RWPE2 (cell line): ENCODE data around the gene ADAM8.
A peak's percentile ranks its signal among the peaks of the same experiment; 100 is the strongest.

ENCODE experiments used
- ATAC-seq: fragments of 200-7000 bp; cut with Tn5 transposase; 3 replicates; pipeline ENCODE4 v1.9.1; 2021; ENCODE audit warnings: low read depth
- DNase-seq: peaks from one replicate; pipeline ENCODE4 v3.0.0-alpha.2; 2020; ENCODE audit warnings: low spot score
- H3K27ac ChIP-seq: fragments of 450-650 bp; 2 replicates; pipeline ENCODE4 v1.5.1; 2017; ENCODE audit warnings: mild to moderate bottlenecking; ENCODE audit not compliant: poor library complexity, severe bottlenecking
- H3K27me3 ChIP-seq: fragments of 250-450 bp; sonication (Bioruptor Pico); 2 replicates; pipeline ENCODE4 v1.5.1; 2021; ENCODE audit warnings: mild to moderate bottlenecking, moderate library complexity; ENCODE audit not compliant: insufficient read depth, poor library complexity, severe bottlenecking
- H3K36me3 ChIP-seq: fragments of 250-450 bp; sonication (Bioruptor Pico); 2 replicates; pipeline ENCODE4 v1.5.1; 2020; ENCODE audit warnings: low read depth, mild to moderate bottlenecking, moderate library complexity
- H3K4me1 ChIP-seq: fragments of 250-450 bp; sonication (Bioruptor Pico); 2 replicates; pipeline ENCODE4 v1.5.1; 2021; ENCODE audit warnings: mild to moderate bottlenecking, moderate library complexity; ENCODE audit not compliant: insufficient read depth, poor library complexity, severe bottlenecking
- H3K4me3 ChIP-seq: fragments of 250-450 bp; sonication (Bioruptor Pico); 2 replicates; pipeline ENCODE4 v1.5.1; 2021; ENCODE audit warnings: mild to moderate bottlenecking, moderate library complexity; ENCODE audit not compliant: severe bottlenecking
- H3K9me3 ChIP-seq: fragments of 250-450 bp; sonication (Bioruptor Pico); 2 replicates; pipeline ENCODE4 v1.5.1; 2021; ENCODE audit warnings: mild to moderate bottlenecking, moderate library complexity; ENCODE audit not compliant: severe bottlenecking
- CTCF ChIP-seq: fragments of 450-650 bp; IDR thresholded peaks from one replicate; pipeline ENCODE4 v1.5.1; 2017; ENCODE audit warnings: mild to moderate bottlenecking, moderate library complexity; ENCODE audit not compliant: poor library complexity, severe bottlenecking

Gene ADAM8

GRCh38 chr10:133292919-133293809, 16.5 kb upstream of the ADAM8 start:
- Histone ChIP-seq H3K27me3 (no peaks in the 10 kb centered on the region), H3K4me1 (peaks cover 14% of the 10 kb centered on the region), H3K27ac (peak overlapping the region; percentile 70), H3K36me3 (peaks cover 68% of the 10 kb centered on the region), H3K9me3 (no peaks in the 10 kb centered on the region), H3K4me3 (no peak overlapping the region)
- peak; percentile 86 for ATAC-seq
- no peak for DNase-seq
- no peak for TF ChIP-seq CTCF

GRCh38 chr10:133289761-133290160, 13.1 kb upstream of the ADAM8 start:
- no peak overlapping the region for H3K27ac ChIP-seq
- H3K27me3 ChIP-seq = no peaks in the 10 kb centered on the region
- TF ChIP-seq CTCF = no peak
- H3K36me3 ChIP-seq = peaks cover 76% of the 10 kb centered on the region
- DNase-seq (no peak), ATAC-seq (no peak)
- no peaks in the 10 kb centered on the region for H3K9me3 ChIP-seq
- H3K4me3 ChIP-seq = no peak overlapping the region
- H3K4me1 ChIP-seq = peaks cover 14% of the 10 kb centered on the region

- no peak for ATAC-seq
- no peak for TF ChIP-seq CTCF
- H3K27ac ChIP-seq = no peak overlapping the region
- no peak for DNase-seq
- peaks cover 77% of the 10 kb centered on the region for H3K36me3 ChIP-seq
- H3K4me3 ChIP-seq = no peak overlapping the region
- H3K4me1 ChIP-seq = peaks cover 6% of the 10 kb centered on the region
- no peaks in the 10 kb centered on the region for H3K27me3 ChIP-seq
- H3K9me3 ChIP-seq = no peaks in the 10 kb centered on the region
Measured at GRCh38 chr10:133287832-133288500, 11.3 kb upstream of the ADAM8 start.

- ATAC-seq (no peak), DNase-seq (no peak)
- no peaks in the 10 kb centered on the region for H3K4me1 ChIP-seq
- peaks cover 83% of the 10 kb centered on the region for H3K36me3 ChIP-seq
- no peak overlapping the region for H3K27ac ChIP-seq
- H3K27me3 ChIP-seq = no peaks in the 10 kb centered on the region
- no peak overlapping the region for H3K4me3 ChIP-seq
- no peaks in the 10 kb centered on the region for H3K9me3 ChIP-seq
- TF ChIP-seq CTCF = no peak
Measured at GRCh38 chr10:133286366-133286765, 9.7 kb upstream of the ADAM8 start.
